GM18507 (cell line): ENCODE measurements around the gene AQP9.
"Not testable (repeated sequence)": the region's sequence is repeated elsewhere in the genome, so short reads cannot be mapped to it uniquely, and the experiment has no call there.

Experiments used
- DNase-seq: peaks from one replicate; pipeline ENCODE4 v3.0.0; 2011; ENCODE audit warnings: low read depth; ENCODE audit not compliant: insufficient read length; ENCODE audit errors: extremely low spot score
- FAIRE-seq: peaks from 2 replicates; lab custom pipeline; 2011; peaks lifted over from hg19 to GRCh38; lab: Jason Lieb, UNC

The AQP9 gene

GRCh38 chr15:58174709-58175108, 36.5 kb downstream of the AQP9 start:
- no peak for DNase-seq
- FAIRE-seq: no peak

- no peak for FAIRE-seq
- DNase-seq: no peak
These were observed 37.8 kb downstream of the AQP9 start for GRCh38 chr15:58175955-58176354.

DNA sequence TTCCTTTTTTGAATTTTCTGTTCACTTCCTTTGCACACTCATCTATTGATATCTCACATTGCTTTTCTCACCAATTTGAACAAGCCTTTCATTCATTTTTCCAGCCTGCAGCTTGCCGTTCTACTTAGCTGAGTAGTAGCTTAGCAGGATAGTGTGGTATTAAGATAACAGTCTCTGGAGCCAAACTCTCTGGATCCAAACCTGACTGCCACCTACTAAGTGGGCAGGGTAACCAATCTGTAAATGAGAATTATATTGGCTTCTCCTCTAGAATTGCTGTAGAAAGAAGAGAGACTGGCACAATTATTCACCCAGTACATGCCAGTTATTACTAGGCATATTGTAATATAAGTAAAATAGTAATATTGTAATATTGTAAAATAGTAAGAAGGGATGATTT, 40.5 kb downstream of the AQP9 start:
- FAIRE-seq (no peak), DNase-seq (no peak)

DNA sequence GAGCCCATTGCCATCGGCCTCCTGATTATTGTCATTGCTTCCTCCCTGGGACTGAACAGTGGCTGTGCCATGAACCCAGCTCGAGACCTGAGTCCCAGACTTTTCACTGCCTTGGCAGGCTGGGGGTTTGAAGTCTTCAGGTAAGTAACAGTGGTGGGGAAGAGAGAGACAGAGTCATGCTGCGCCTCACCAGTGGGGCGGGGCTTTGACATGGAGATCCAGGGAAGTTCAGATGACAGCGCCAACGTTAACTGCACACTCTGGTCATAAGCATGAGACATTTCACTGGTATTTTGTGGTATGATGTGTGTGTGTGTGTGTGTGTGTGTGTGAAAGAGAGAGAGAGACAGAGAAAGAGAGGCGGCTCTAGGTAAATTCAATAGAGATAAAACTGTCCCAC, 41.0 kb downstream of the AQP9 start:
- FAIRE-seq (no peak), DNase-seq (no peak)

DNA sequence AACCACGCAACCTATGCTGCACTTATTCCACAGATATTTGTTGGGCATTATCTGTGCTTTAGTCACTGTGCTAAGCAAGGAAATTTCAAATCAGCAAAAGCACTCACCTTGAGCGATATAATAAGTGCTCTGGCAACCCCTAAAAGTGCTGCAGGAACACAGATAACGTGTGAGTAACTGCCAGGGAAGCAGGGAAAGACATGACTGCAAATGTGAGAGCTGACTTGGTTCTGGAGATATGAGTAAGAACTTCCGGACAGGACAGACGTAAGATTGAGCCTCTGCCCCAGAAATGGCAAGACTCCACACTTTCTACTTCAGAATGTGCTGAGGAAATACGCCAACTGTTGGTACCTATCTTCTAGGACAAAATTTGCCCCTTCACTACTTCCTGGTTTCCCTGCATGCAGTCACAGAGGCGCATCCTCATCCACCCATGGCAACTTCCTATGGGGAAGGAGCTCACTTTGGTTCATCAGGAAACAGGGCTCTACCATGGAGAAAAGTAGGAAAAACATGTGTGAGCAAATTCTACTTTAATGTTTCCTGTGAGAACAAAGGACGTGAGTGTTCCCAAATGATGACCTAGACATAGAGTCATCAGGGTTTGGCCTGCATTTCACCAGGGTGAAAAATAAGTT, 41.7 kb downstream of the AQP9 start:
- DNase-seq (no peak), FAIRE-seq (no peak)

DNA sequence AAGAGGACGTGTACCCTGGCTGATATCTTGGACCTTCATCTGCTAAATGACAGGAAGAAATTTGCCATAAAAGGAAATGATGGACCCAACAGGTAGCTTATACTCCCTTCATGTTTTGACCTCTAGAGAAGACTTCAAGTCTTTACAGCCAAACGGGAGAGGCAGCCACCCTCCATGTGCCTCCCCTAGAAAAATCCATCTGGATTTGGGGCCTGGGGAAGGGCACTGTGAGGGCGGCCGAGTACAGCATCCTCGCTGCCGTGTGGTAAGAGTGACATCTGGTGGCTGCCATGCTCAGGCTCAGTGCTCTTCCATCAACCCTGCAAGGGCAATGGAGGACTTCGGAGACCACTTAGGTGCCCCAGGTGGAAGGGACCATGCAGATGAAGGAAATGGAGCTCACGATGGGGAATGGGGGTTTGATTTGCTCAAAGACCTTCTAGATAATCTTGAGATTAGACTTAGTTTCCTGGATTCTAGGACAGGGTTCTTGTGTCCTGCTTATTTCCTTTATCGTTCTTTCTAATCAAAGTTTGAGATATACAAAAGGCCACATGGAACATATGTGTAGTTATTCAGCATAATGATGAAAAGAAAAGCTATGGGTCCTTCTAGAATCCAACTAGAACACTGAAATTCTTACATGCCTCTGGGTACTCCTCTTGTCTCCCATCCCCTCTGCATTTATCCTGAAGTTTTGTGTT, 44.4 kb downstream of the AQP9 start:
- DNase-seq (peak; percentile 12), FAIRE-seq (peak; percentile 12)

DNA sequence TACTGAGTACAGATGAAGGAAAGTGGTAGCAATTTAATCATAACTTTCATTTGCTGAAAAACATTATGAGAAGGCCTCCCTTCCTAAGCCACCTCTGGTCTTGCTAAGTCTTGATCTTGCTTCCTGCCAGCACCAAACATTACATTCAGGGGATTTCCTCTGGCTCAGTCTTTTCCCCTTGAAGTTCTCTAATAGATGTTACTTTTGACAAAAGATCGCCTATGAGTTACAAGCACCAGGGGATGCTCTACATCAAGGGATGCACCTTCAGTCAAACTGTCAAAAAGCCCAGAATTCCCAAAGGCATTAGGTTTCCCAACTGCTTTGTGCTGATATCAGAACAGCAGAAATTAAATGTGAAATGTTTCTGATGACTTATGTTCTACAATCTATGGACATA, 47.3 kb downstream of the AQP9 start:
- no peak for FAIRE-seq
- DNase-seq: no peak

GRCh38 chr15:58189148-58189811, 51.1 kb downstream of the AQP9 start:
- FAIRE-seq (no peak), DNase-seq (no peak)

- DNase-seq (no peak), FAIRE-seq (no peak)
These were observed 52.2 kb downstream of the AQP9 start for GRCh38 chr15:58190419-58190818.

DNA sequence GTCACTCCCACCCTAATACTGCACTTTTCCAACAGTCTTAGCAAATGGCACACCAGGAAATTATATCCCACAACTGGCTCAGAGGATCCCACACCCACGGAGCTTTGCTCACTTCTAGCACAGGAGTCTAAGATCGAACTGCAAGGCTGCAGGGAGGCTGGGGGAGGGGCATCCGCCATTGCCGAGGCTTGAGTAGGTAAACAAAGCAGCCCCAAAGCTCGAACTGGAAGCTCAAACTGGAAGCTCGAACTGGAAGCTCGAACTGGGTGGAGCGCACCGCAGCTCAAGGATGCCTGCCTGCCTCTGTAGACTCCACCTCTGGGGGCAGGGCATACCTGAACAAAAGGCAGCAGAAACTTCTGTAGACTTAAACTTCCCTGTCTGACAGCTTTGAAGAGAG, 55.5 kb downstream of the AQP9 start:
- not testable (repeated sequence) for FAIRE-seq, DNase-seq

GRCh38 chr15:58200739-58201138, 62.6 kb downstream of the AQP9 start:
- DNase-seq (no peak), FAIRE-seq (no peak)

DNA sequence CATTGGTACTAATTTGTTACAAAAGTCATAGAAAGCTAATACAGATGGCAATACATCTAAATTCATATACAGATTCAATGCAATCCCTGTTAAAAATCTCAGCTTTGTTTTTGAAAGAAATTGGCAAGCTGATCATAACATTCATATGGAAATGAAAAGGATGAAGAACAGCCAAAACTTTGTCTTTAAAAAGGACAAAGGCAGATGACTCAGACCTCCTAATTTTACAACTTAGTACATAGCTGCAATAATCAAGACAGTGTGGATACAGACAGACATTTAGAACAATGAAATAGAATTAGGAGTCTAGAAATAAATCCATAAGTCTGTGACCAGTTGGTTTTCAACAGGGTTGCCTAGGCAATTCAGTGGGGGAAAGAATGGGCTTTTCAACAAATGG, 63.3 kb downstream of the AQP9 start:
- DNase-seq (no peak), FAIRE-seq (no peak)

- DNase-seq: no peak
- FAIRE-seq: no peak
These were observed 65.4 kb downstream of the AQP9 start for GRCh38 chr15:58203537-58203936.

GRCh38 chr15:58206151-58206550, 68.0 kb downstream of the AQP9 start:
- FAIRE-seq: no peak

GRCh38 chr15:58208217-58208616, 70.0 kb downstream of the AQP9 start:
- not testable (repeated sequence) for DNase-seq, FAIRE-seq

More at GRCh38 chr15:58206151-58206550, 68.0 kb downstream of the AQP9 start:
- no peak for DNase-seq

GRCh38 chr15:58209007-58209481, 70.9 kb downstream of the AQP9 start:
- not testable (repeated sequence) for DNase-seq, FAIRE-seq

GRCh38 chr15:58210031-58210430, 71.8 kb downstream of the AQP9 start:
- not testable (repeated sequence) for DNase-seq, FAIRE-seq

DNA sequence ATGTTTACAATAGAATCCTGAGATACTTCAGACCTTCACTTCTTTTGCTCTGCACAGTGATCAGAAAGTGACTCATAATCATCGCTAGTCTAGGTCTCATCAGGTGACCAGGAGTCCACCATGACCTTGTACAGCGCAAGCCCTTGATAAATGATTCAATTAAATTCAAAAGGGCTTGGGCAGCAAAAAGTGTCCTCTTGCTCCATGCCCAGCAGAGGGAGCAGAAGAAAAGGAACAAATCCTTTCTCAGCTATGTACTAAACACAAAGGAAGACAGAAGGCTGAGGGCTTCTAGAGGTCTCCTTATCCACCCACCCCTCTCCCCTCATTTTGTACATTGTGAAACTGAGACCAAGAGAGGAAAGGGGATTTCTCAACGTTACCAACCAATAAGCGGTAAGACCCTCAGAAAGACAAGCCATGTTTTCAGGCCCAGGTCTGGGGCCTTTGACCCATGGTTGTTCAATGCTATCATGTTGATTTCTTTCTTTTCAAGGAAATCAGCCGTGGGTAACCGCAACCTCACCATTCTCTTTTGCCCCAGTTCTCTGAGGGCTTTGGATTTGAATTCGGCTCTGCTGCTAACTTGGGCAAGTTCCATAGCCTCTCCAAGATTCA, 74.8 kb downstream of the AQP9 start:
- DNase-seq: no peak
- FAIRE-seq: no peak

GRCh38 chr15:58213587-58214338, 75.6 kb downstream of the AQP9 start:
- DNase-seq: no peak
- no peak for FAIRE-seq
